ENCODE measurements around the gene TTC28. TPM values are rescaled to one million over a fixed set of nuclear protein-coding genes. Genes with fewer than 3 reads are reported as not detected.

The TTC28 gene
- total and polyA plus RNA-seq, 7 donors: 0.23 to 102 (median 46.1) TPM

GRCh38 chr22:28426346-28427132 is 253.1 kb downstream of the TTC28 start:
- DNase-seq: no peak
- H3K4me3 ChIP-seq: no peak overlapping the region
- intact Hi-C loops (cut with DNase I): no loop called here
- H3K36me3 ChIP-seq: no peaks in the 10 kb centered on the region
- no peaks in the 10 kb centered on the region for H3K27me3 ChIP-seq
- H3K4me1 ChIP-seq: peaks cover 0 to 16% (median 4%) of the 10 kb centered on the region in 4 donors
- H3K9me3 ChIP-seq: no peaks in the 10 kb centered on the region
- WGBS, 2 donors: 69 to 72% methylated on average over 3 of the region's 3 CpGs
- TF ChIP-seq CTCF (IDR thresholded peaks at IDR 0.05): no peak
- TF ChIP-seq POLR2AphosphoS5 (IDR thresholded peaks at IDR 0.05): no peak
- TF ChIP-seq POLR2A (IDR thresholded peaks at IDR 0.05): no peak
- no peak for TF ChIP-seq EP300 (IDR thresholded peaks at IDR 0.05)
- H3K27ac ChIP-seq: no peak overlapping the region

GRCh38 chr22:28425211-28425610 is 254.4 kb downstream of the TTC28 start:
- Histone ChIP-seq H3K27me3 (no peaks in the 10 kb centered on the region), H3K4me3 (no peak overlapping the region), H3K4me1 (peaks cover 0 to 8% (median 0%) of the 10 kb centered on the region in 4 donors), H3K36me3 (no peaks in the 10 kb centered on the region), H3K9me3 (no peaks in the 10 kb centered on the region), H3K27ac (no peak overlapping the region)
- no peak for DNase-seq
- intact Hi-C loops (cut with DNase I): no loop called here
- 89 to 91% methylated on average over 2 of the region's 2 CpGs for WGBS, 2 donors
- TF ChIP-seq CTCF (IDR thresholded peaks at IDR 0.05) (no peak), POLR2A (IDR thresholded peaks at IDR 0.05) (no peak), EP300 (IDR thresholded peaks at IDR 0.05) (no peak), POLR2AphosphoS5 (IDR thresholded peaks at IDR 0.05) (no peak)

- no peak overlapping the region for H3K27ac ChIP-seq
- no peaks in the 10 kb centered on the region for H3K27me3 ChIP-seq
- H3K36me3 ChIP-seq: no peaks in the 10 kb centered on the region
- H3K4me3 ChIP-seq: no peak overlapping the region
- no peak for TF ChIP-seq POLR2A (IDR thresholded peaks at IDR 0.05)
- TF ChIP-seq POLR2AphosphoS5 (IDR thresholded peaks at IDR 0.05): no peak
- no peak for TF ChIP-seq CTCF (IDR thresholded peaks at IDR 0.05)
- TF ChIP-seq EP300 (IDR thresholded peaks at IDR 0.05): no peak
- intact Hi-C loops (cut with DNase I): no loop called here
- H3K4me1 ChIP-seq: peaks cover 0 to 5% (median 0%) of the 10 kb centered on the region in 4 donors
- DNase-seq: no peak
- WGBS, 2 donors: 76 to 84% methylated on average over 2 of the region's 2 CpGs
- no peaks in the 10 kb centered on the region for H3K9me3 ChIP-seq
Measured at GRCh38 chr22:28424427-28425080, 255.1 kb downstream of the TTC28 start.

- DNase-seq: no peak
- no peak for TF ChIP-seq CTCF (IDR thresholded peaks at IDR 0.05)
- Histone ChIP-seq H3K4me3 (no peak overlapping the region), H3K4me1 (no peaks in the 10 kb centered on the region), H3K9me3 (no peaks in the 10 kb centered on the region), H3K36me3 (no peaks in the 10 kb centered on the region), H3K27me3 (no peaks in the 10 kb centered on the region), H3K27ac (no peak overlapping the region)
- whole genome bisulfite sequencing, 2 donors: 78 to 87% methylated on average over 2 of the region's 2 CpGs
- intact Hi-C loops (cut with DNase I): no loop called here
Measured at GRCh38 chr22:28419919-28420318, 259.7 kb downstream of the TTC28 start.

All from sigmoid colon (tissue), 7 donors.